Subcutaneous adipose tissue (tissue), 4 donors: Measurements from ENCODE around the gene KRTAP3-2. TPM values are rescaled to one million over a fixed set of nuclear protein-coding genes. Genes with fewer than 3 reads are reported as not detected.
"Not testable (repeated sequence)": the region's sequence is repeated elsewhere in the genome, so short reads cannot be mapped to it uniquely, and the experiment has no call there.

Experiments used
- total RNA-seq, 4 donors: library from RNA; depleted of rRNA; stranded (reverse); fragments of >200 nt; gene quantifications; one replicate each; pipeline ENCODE4 v1.1.0, GENCODE V29; 2016
- TF ChIP-seq, protein P1 (sequence below): fragments of 450-650 bp; IDR thresholded peaks from one replicate; pipeline ENCODE4 v1.5.1; 2016; ENCODE audit warnings: low read depth, mild to moderate bottlenecking, control low read depth, antibody characterized with exemption, moderate library complexity

The KRTAP3-2 gene
- total RNA-seq = not detected

DNA sequence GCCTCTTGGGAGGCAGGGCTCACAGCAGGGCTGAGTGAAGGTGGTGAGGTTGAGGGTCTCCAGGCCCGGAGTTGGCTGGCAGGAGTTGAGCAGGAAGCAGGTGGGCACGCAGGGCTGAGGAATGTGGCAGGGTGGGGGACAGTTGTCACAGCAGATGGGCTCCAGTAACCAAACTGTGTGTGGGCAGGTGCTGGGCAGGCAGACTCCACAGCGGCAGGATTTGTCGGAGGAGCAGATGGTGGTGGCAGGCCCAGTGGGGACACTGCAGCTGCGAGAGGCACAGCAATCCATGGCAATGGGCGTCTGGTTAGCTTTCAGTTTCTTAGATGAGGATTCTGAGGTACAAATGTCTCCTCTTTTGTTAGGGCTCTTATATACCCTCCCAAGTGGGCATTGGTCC, at the start of gene KRTAP3-2:
Gene KRTAP3-2 (minus strand): TSS at position 344 of the 400 bp plus-strand sequence. CDS start 53 bp downstream, at position 291.
- TF ChIP-seq, protein P1, sequence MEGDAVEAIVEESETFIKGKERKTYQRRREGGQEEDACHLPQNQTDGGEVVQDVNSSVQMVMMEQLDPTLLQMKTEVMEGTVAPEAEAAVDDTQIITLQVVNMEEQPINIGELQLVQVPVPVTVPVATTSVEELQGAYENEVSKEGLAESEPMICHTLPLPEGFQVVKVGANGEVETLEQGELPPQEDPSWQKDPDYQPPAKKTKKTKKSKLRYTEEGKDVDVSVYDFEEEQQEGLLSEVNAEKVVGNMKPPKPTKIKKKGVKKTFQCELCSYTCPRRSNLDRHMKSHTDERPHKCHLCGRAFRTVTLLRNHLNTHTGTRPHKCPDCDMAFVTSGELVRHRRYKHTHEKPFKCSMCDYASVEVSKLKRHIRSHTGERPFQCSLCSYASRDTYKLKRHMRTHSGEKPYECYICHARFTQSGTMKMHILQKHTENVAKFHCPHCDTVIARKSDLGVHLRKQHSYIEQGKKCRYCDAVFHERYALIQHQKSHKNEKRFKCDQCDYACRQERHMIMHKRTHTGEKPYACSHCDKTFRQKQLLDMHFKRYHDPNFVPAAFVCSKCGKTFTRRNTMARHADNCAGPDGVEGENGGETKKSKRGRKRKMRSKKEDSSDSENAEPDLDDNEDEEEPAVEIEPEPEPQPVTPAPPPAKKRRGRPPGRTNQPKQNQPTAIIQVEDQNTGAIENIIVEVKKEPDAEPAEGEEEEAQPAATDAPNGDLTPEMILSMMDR = not testable (repeated sequence)

DNA sequence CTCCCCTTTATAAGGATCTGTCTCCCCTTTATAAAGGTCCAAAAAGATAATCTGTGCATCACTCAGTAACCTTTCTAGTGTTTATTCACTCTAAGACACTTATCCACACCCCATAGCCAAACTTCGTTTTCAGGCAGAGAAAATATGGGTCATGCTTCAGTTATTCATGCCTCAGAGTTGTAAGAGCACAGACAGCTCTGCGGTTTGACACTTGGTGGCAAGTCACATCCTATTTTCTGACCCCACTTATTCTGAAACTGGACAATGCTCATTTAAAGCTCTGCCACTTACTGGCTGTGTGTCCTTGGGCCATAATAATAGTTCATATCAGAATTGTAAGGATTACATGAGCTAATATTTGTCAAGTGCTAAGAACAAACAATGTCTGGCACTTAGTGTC, 49.4 kb upstream of the KRTAP3-2 start:
- TF ChIP-seq, protein P1 = no peak

DNA sequence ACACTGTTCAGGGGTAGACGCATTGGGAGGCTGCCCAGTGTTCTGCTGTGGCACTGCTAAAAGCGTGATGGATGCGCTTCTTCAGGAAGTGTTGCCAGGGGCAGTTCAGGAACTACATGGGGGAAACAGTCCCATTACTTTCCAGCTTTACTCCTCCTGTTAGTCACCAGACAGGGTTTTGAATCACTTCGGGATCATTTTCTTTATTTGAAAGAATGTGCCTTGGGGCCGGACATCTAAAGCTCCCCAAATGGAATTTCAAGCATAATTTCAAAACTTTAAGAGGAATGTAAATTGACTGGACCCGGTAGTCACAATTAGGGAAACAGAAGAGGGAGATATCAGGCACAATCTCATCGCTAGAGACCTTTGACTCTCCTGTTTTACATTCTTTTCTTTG, 48.7 kb upstream of the KRTAP3-2 start:
- TF ChIP-seq, protein P1 = no peak

DNA sequence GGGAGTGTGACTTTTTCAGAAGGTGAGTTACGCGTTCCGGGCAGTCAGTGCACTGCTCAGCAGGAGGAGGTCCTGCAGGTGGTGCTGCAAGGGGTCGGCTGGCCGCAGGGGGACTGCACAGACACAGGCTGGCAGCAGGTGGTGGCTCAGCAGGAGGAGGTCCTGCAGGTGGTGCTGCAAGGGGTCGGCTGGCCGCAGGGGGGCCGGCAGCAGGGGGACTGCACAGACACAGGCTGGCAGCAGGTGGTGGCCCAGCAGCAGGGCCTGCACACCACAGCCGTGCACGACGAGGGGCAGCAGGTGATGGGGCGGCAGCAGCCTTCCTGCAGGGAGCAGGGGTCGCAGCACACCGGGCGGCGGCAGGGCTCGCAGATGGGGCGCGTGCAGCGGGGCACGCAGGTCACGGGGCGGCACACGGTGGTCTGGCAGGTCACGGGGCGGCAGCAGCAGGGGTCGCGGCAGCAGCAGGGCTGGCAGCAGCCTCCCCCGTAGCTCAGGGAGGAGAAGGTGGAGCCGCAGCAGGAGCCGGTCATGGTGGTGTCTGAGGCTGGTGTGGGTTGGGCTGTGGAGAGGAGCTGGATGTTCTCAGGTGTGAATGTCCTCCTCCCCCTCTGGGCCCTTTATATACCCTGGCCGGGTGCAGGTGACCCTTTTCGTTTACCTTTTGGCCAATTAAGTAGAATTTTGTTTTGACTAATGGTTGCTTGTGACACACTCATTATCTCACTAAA, 47.2 kb upstream of the KRTAP3-2 start, which contains the start of gene KRTAP2-1:
Gene KRTAP2-1 (minus strand): TSS at position 582 of the 731 bp plus-strand sequence. CDS start 49 bp downstream, at position 533.
- TF ChIP-seq, protein P1 = not testable (repeated sequence)

DNA sequence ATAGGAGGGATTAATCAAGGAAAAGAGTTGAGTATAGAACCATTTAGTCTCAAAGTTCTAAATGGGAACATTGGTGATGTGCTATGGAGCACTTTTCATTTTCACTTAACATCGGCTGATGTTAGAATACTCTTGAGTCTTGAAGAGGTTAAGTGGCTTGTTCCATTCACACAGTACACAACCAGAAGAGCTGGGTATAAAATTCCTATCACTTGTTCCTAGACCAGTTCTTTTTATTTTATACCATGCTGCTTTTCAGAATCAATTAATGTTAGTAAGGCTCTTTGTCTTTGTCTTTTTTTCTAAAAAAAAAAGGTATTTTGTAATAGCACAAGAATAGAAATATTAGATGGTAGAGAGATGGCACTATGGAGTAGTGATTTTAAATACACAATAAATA, 43.2 kb upstream of the KRTAP3-2 start:
- TF ChIP-seq, protein P1 = no peak

DNA sequence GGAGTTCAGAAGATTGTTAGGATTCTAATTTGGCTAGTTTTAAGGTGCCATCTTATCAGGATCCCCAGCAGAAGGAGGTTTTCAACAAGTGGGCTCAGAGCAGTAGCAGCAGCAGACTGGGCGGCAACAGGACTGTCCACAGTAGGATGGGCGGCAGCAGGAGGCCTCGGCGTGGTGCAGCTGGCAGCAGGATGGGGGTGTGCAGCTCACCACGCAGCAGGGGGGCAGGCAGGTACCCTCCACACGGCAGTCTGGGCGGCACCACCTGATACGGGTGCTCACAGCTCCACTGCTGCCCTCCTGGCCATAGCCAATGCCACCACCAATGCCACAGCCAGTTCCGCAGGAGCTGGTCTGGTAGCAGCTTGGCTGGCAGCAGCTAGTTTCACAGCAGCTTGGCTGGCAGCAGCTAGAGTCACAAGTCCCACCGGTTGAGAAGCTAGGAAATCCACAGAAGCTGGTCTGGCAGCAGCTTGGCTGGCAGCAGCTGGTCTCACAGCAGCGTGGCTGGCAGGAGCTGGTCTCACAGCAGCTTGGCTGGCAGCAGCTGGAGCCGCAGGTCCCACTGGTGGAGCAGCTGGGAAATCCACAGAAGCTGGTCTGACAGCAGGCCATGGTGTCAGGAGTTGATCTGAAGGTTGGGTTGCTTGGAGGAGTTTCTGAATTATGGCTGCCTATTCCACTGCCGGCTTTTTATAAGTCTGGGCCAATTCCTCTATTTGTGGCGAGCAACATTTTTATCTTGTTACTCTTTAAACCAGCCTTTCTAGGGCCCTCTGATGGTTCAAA, 41.3 kb upstream of the KRTAP3-2 start, which contains the start of gene KRTAP1-1:
Gene KRTAP1-1 (minus strand): TSS at position 668 of the 789 bp plus-strand sequence. CDS start 53 bp downstream, at position 615.
- TF ChIP-seq, protein P1 = not testable (repeated sequence)

DNA sequence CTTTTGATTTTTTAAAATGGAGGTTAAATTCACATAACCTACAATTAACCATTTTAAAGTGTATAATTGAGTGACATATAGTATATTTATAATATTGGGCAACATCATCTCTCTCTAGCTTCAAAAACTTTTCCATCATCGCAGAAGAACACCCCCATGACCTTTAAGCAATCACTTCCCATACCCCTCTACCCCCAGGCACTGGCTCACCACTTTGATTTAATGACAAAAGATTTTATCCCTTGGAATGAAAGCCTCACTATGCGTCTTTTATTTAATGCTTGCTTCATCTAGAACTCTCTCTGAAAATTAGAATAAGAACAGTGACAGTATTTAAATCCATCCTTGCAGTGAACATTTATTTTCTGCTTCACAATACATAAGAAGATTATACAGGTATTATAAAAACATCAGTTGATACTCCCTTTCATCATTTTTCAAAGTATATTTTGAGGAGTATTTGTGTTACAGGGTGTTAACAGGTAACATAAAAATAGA, 38.2 kb upstream of the KRTAP3-2 start:
- TF ChIP-seq, protein P1 = no peak
